SU-DHL-6 (cell line): Measurements from ENCODE around the gene NRSN2.

ENCODE experiments used
- EZH2phosphoT487 ChIP-seq: fragments of 200-600 bp; sonication (generic), shearing (Covaris generic); conservative IDR thresholded peaks from 2 replicates; pipeline ENCODE4 v1.6.1; 2018; ENCODE audit warnings: mild to moderate bottlenecking, antibody characterized with exemption, low read length, moderate library complexity, mixed read lengths
- TF ChIP-seq, protein P1 (sequence below): fragments of 200-600 bp; sonication (generic); IDR thresholded peaks from one replicate; pipeline ENCODE4 v1.5.1; 2017; ENCODE audit warnings: antibody characterized with exemption, mild to moderate bottlenecking, low read length, moderate library complexity; ENCODE audit not compliant: insufficient read depth, poor library complexity, severe bottlenecking

DNA sequence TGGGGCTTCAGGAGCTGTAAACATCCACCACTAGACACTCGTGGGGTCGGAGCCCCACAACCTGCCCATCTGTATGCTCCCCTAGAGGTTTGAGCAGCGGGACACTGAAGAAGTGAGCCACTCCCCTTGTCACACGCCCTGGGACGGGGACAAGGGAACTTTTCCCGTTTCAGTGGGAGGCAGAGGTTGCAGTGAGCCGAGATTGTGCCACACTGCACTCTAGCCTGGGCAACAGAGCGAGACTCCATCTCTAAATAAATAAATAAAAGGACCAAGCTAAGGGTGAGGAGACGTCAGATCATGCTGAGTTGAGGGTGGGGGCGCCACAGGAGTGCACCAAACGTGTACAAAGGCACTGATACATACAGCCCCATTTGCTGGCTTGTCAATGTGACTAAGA is 41.2 kb upstream of the NRSN2 start:
- TF ChIP-seq, protein P1, sequence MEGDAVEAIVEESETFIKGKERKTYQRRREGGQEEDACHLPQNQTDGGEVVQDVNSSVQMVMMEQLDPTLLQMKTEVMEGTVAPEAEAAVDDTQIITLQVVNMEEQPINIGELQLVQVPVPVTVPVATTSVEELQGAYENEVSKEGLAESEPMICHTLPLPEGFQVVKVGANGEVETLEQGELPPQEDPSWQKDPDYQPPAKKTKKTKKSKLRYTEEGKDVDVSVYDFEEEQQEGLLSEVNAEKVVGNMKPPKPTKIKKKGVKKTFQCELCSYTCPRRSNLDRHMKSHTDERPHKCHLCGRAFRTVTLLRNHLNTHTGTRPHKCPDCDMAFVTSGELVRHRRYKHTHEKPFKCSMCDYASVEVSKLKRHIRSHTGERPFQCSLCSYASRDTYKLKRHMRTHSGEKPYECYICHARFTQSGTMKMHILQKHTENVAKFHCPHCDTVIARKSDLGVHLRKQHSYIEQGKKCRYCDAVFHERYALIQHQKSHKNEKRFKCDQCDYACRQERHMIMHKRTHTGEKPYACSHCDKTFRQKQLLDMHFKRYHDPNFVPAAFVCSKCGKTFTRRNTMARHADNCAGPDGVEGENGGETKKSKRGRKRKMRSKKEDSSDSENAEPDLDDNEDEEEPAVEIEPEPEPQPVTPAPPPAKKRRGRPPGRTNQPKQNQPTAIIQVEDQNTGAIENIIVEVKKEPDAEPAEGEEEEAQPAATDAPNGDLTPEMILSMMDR, result no peak
- no peak for TF ChIP-seq EZH2phosphoT487
